Large intestine (tissue), 3 donors: Measurements from ENCODE around the gene GAB1. TPM values are rescaled to one million over a fixed set of nuclear protein-coding genes. Genes with fewer than 3 reads are reported as not detected.

ENCODE experiments used
- DNase-seq, 2 donors: peaks; one replicate each; pipeline versions ENCODE4 v3.0.0 to v3.0.0-alpha.2; 2013
- H3K27ac ChIP-seq: one replicate; pipeline ENCODE4 v1.5.1; 2013; ENCODE audit warnings: low read length
- H3K27me3 ChIP-seq: 2 replicates; pipeline ENCODE4 v1.6.1; 2013; ENCODE audit warnings: low read length; ENCODE audit not compliant: control insufficient read depth, insufficient read depth
- H3K36me3 ChIP-seq: 2 replicates; pipeline ENCODE4 v1.6.1; 2013; ENCODE audit warnings: low read length; ENCODE audit not compliant: control insufficient read depth, insufficient read depth
- H3K4me1 ChIP-seq: one replicate; pipeline ENCODE4 v1.6.1; 2013; ENCODE audit warnings: low read length; ENCODE audit not compliant: control insufficient read depth, insufficient read depth
- H3K4me3 ChIP-seq: one replicate; pipeline ENCODE4 v1.5.1; 2013; ENCODE audit warnings: low read length
- H3K9me3 ChIP-seq: one replicate; pipeline ENCODE4 v1.6.1; 2013; ENCODE audit warnings: mild to moderate bottlenecking, low read depth, low read length, moderate library complexity; ENCODE audit not compliant: control insufficient read depth
- WGBS: methylation state at CpG from one replicate; pipeline ENCODE4 v1.1.5; 2013; ENCODE audit warnings: low lambda C conversion rate; ENCODE audit not compliant: insufficient coverage; 5-methylcytosine and 5-hydroxymethylcytosine counted together
- polyA plus RNA-seq: library from polyadenylated mRNA; unstranded; fragments of 120-200 nt; gene quantifications from one replicate; pipeline ENCODE4 v1.2.1, GENCODE V29; 2013

The GAB1 gene
- polyA plus RNA-seq, 1 donor, result 69.2 TPM

GRCh38 chr4:143384381-143384994 lies 47.8 kb downstream of the GAB1 start:
- Histone ChIP-seq H3K9me3 (no peaks in the 10 kb centered on the region), H3K4me1 (peaks cover 15% of the 10 kb centered on the region), H3K4me3 (no peak overlapping the region), H3K36me3 (peaks cover 3% of the 10 kb centered on the region), H3K27me3 (no peaks in the 10 kb centered on the region), H3K27ac (no peak overlapping the region)
- no peak for DNase-seq
- no CpG with 5 or more reads among the region's 4 CpGs for WGBS

- H3K36me3 ChIP-seq, result peaks cover 3% of the 10 kb centered on the region
- no peak overlapping the region for H3K4me3 ChIP-seq
- WGBS, result no CpG with 5 or more reads among the region's 1 CpG
- no peaks in the 10 kb centered on the region for H3K9me3 ChIP-seq
- H3K27me3 ChIP-seq, result no peaks in the 10 kb centered on the region
- peak; percentile 29 to 59 for DNase-seq
- H3K4me1 ChIP-seq, result peaks cover 19% of the 10 kb centered on the region
- H3K27ac ChIP-seq, result peak overlapping the region; percentile 26
These were observed 50.1 kb downstream of the GAB1 start for GRCh38 chr4:143386812-143387211.

DNA sequence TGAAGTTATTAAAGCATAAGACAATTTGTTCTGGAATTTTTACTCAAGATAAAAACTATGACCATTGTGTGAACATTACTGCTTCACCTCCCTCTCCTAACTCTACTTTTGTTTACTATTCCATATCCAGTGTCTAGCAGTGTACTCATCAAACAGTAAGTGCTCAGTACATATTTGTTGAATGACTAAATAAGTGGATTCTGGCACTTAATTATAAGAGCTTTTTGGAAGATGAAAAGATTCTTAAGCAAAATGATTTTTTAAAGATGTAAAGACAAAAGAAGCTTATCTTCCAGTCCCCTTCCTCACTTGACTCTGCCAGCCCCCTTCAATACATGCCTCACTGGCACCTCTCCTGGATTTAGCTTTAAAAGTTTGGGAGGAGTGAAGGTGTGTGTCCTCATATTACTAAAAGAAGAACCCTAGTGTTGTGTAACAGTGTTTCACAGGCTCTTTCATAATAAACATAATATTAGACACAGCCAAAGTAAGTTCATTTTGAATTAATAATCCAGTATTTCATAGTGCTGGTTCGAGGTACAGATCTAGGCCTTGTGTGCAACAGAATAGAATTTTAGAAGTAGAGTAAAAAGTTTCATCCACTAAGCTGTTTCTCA lies 53.0 kb downstream of the GAB1 start:
- no peaks in the 10 kb centered on the region for H3K9me3 ChIP-seq
- no peak overlapping the region for H3K27ac ChIP-seq
- whole genome bisulfite sequencing, result no CpG with 5 or more reads among the region's 1 CpG
- no peaks in the 10 kb centered on the region for H3K36me3 ChIP-seq
- H3K27me3 ChIP-seq, result no peaks in the 10 kb centered on the region
- H3K4me3 ChIP-seq, result no peak overlapping the region
- DNase-seq, result no peak
- peaks cover 17% of the 10 kb centered on the region for H3K4me1 ChIP-seq

DNA sequence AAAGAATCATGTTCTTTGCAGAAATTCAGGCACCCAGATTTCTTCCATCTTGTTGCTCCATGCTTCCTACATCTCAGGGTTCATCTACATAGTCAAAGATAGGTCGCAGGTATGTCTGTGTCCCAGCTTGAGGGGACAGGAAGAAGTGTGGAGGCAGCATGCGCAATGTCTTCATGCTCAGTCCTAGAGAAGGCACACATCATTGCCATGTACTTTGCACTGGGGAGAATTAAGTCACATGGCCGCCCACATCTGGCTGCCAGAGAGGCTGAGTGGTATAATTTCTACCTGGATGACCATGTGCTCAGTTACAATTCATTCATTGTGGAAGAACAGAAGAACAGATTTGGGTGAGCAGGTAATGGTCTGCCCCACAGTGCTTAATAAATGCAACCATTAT lies 54.1 kb downstream of the GAB1 start:
- Histone ChIP-seq H3K27me3 (no peaks in the 10 kb centered on the region), H3K27ac (peak overlapping the region; percentile 44), H3K4me3 (no peak overlapping the region), H3K36me3 (no peaks in the 10 kb centered on the region), H3K4me1 (peaks cover 17% of the 10 kb centered on the region), H3K9me3 (no peaks in the 10 kb centered on the region)
- peak; percentile 73 to 83 for DNase-seq
- WGBS, result no CpG with 5 or more reads among the region's 3 CpGs

DNA sequence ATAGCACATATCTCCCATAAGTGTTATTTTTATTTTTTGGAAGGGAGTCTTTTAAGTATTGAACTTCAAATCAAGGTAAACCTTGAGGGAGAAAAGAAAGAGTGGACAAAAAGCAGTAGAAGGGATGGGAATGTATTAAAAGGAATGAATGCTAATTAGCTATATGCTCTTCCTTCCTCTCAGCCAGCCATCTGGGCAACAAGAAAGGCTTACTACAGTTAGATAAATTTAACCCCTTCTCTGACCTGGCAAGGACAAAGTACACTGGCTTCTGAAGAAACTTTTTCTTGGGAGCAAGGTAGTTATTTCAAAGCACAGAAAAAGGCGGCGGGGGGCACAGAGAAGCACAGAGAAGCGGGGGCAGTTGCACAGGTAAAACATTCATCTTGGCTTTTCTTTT lies 54.6 kb downstream of the GAB1 start:
- Histone ChIP-seq H3K36me3 (no peaks in the 10 kb centered on the region), H3K9me3 (no peaks in the 10 kb centered on the region), H3K4me1 (peaks cover 16% of the 10 kb centered on the region), H3K27me3 (no peaks in the 10 kb centered on the region), H3K4me3 (no peak overlapping the region), H3K27ac (peak overlapping the region; percentile 44)
- no peak for DNase-seq
- no CpG with 5 or more reads among the region's 3 CpGs for WGBS

- no peaks in the 10 kb centered on the region for H3K27me3 ChIP-seq
- DNase-seq, result no peak
- peaks cover 12% of the 10 kb centered on the region for H3K4me1 ChIP-seq
- H3K9me3 ChIP-seq, result no peaks in the 10 kb centered on the region
- peaks cover 3% of the 10 kb centered on the region for H3K36me3 ChIP-seq
- 100% methylated on average over 1 of the region's 3 CpGs for WGBS
- no peak overlapping the region for H3K27ac ChIP-seq
- H3K4me3 ChIP-seq, result no peak overlapping the region
These were observed 55.2 kb downstream of the GAB1 start for GRCh38 chr4:143391895-143392294.

- WGBS, result no CpG with 5 or more reads among the region's 1 CpG
- Histone ChIP-seq H3K27me3 (no peaks in the 10 kb centered on the region), H3K36me3 (peaks cover 3% of the 10 kb centered on the region), H3K27ac (no peak overlapping the region), H3K4me1 (peaks cover 12% of the 10 kb centered on the region), H3K9me3 (no peaks in the 10 kb centered on the region), H3K4me3 (no peak overlapping the region)
- DNase-seq, result no peak
These were observed 56.5 kb downstream of the GAB1 start for GRCh38 chr4:143393195-143393594.

DNA sequence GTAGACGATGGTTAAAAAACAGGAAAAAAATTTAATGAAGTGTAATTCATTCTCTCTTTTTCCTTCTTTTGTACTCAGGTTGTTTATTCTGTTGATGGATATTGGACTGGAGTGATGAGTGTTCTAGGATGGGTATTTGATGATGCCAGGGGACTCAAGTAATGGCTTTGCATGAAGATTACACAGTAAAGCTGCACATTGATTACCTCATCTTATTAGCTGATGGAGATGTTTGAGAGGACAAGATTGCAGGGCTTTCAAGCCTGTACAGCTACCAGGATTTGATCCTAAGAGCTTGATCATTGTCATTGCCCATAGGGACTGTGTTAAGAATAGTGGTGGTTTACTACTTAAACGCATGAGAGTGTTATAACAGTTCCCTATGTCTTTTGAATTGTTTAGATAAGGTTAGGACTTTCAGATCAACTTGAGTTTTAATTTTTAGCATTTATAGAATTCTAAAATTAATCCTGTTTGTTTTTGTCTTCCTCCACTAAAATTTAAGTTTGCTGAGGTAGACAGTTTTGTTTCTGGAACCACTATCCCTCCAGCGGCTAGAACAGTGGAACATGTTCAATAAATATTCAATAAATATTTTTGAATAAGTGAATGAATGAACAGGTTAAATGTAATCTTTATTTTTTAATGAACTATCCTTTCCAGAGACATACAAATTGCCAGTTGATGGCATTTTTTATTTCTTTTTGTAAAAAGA lies 58.2 kb downstream of the GAB1 start:
- no peak overlapping the region for H3K4me3 ChIP-seq
- no peaks in the 10 kb centered on the region for H3K9me3 ChIP-seq
- peaks cover 12% of the 10 kb centered on the region for H3K4me1 ChIP-seq
- no peaks in the 10 kb centered on the region for H3K27me3 ChIP-seq
- peaks cover 3% of the 10 kb centered on the region for H3K36me3 ChIP-seq
- no peak overlapping the region for H3K27ac ChIP-seq
- DNase-seq, result no peak
- 100% methylated on average over 2 of the region's 3 CpGs for WGBS

DNA sequence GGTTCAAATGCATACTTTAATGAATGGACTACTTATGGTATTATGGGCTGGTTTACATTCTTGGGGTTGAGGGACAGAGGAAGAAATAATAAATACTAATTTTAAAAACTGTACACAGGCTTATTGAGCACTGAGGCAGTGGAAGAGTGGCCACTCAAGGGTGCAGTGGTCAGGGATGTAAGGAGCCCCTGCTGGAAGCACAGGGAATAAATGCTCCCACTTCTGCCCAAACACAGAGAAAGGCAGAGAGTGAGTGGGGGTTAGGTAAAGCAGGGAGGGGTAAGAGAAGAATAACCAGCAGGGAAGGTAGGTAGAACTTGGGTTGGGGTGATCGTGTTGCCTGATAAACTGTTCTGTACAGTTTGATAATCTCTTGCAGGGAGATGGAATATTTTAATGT lies 60.0 kb downstream of the GAB1 start:
- no peak overlapping the region for H3K4me3 ChIP-seq
- no peak overlapping the region for H3K27ac ChIP-seq
- H3K4me1 ChIP-seq, result no peaks in the 10 kb centered on the region
- WGBS, result no CpG with 5 or more reads among the region's 1 CpG
- no peaks in the 10 kb centered on the region for H3K27me3 ChIP-seq
- no peaks in the 10 kb centered on the region for H3K9me3 ChIP-seq
- DNase-seq, result no peak
- H3K36me3 ChIP-seq, result peaks cover 3% of the 10 kb centered on the region

GRCh38 chr4:143397335-143397734 lies 60.7 kb downstream of the GAB1 start:
- no peak overlapping the region for H3K27ac ChIP-seq
- 78% methylated on average over 1 of the region's 1 CpG for WGBS
- no peaks in the 10 kb centered on the region for H3K27me3 ChIP-seq
- no peaks in the 10 kb centered on the region for H3K4me1 ChIP-seq
- H3K4me3 ChIP-seq, result no peak overlapping the region
- no peak for DNase-seq
- H3K36me3 ChIP-seq, result peaks cover 3% of the 10 kb centered on the region
- H3K9me3 ChIP-seq, result no peaks in the 10 kb centered on the region
